Measurements from ENCODE around the gene SLC6A13. TPM values are rescaled to one million over a fixed set of nuclear protein-coding genes. Genes with fewer than 3 reads are reported as not detected.
A peak's percentile ranks its signal among the peaks of the same experiment; 100 is the strongest.

SLC6A13 gene
- total and polyA plus RNA-seq, 8 donors, result not detected

- TF ChIP-seq EP300 (IDR thresholded peaks at IDR 0.05), result no peak
- no peak for TF ChIP-seq POLR2A (IDR thresholded peaks at IDR 0.05)
- no peak for TF ChIP-seq POLR2AphosphoS5 (IDR thresholded peaks at IDR 0.05)
- TF ChIP-seq CTCF (IDR thresholded peaks at IDR 0.05), result no peak
- no peak overlapping the region for H3K27ac ChIP-seq
- no peak overlapping the region for H3K4me3 ChIP-seq
- peak in 1 of 2 donors; percentile 17 for DNase-seq
- peaks cover 0 to 27% (median 4%) of the 10 kb centered on the region in 3 donors for H3K27me3 ChIP-seq
- H3K36me3 ChIP-seq, result no peaks in the 10 kb centered on the region
- intact Hi-C loops (cut with DNase I; ENCODE audit: low total_unique reads), result no loop called here
- peaks cover 7 to 30% (median 25%) of the 10 kb centered on the region in 4 donors for H3K9me3 ChIP-seq
- H3K4me1 ChIP-seq, result no peaks in the 10 kb centered on the region
- 50 to 56% (median 53%) methylated on average over 19 of the region's 19 CpGs for WGBS, 5 donors
Measured at GRCh38 chr12:232731-233614, 29.7 kb downstream of the SLC6A13 start.

GRCh38 chr12:230925-231671 is 31.5 kb downstream of the SLC6A13 start:
- Histone ChIP-seq H3K4me3 (no peak overlapping the region), H3K27me3 (peaks cover 0 to 29% (median 4%) of the 10 kb centered on the region in 3 donors), H3K4me1 (no peaks in the 10 kb centered on the region), H3K36me3 (no peaks in the 10 kb centered on the region), H3K9me3 (peaks cover 7 to 18% (median 14%) of the 10 kb centered on the region in 4 donors), H3K27ac (no peak overlapping the region)
- 52 to 64% (median 62%) methylated on average over 14 of the region's 14 CpGs for WGBS, 5 donors
- no peak for DNase-seq
- intact Hi-C loops (cut with DNase I; ENCODE audit: low total_unique reads), result no loop called here
- TF ChIP-seq CTCF (IDR thresholded peaks at IDR 0.05) (no peak), POLR2AphosphoS5 (IDR thresholded peaks at IDR 0.05) (no peak), EP300 (IDR thresholded peaks at IDR 0.05) (no peak), POLR2A (IDR thresholded peaks at IDR 0.05) (no peak)

- intact Hi-C loops (cut with DNase I; ENCODE audit: low total_unique reads), result no loop called here
- Histone ChIP-seq H3K27me3 (peaks cover 0 to 29% (median 4%) of the 10 kb centered on the region in 3 donors), H3K9me3 (peaks cover 0 to 3% (median under 1%) of the 10 kb centered on the region in 4 donors), H3K4me1 (no peaks in the 10 kb centered on the region), H3K27ac (no peak overlapping the region), H3K4me3 (no peak overlapping the region), H3K36me3 (no peaks in the 10 kb centered on the region)
- 68 to 73% (median 70%) methylated on average over 25 to 26 of the region's 26 CpGs for WGBS, 5 donors
- DNase-seq, result no peak
- TF ChIP-seq POLR2A (IDR thresholded peaks at IDR 0.05) (no peak), CTCF (IDR thresholded peaks at IDR 0.05) (no peak), EP300 (IDR thresholded peaks at IDR 0.05) (no peak), POLR2AphosphoS5 (IDR thresholded peaks at IDR 0.05) (no peak)
Measured at GRCh38 chr12:229441-230191, 33.0 kb downstream of the SLC6A13 start.

- H3K27ac ChIP-seq, result no peak overlapping the region
- H3K36me3 ChIP-seq, result no peaks in the 10 kb centered on the region
- TF ChIP-seq CTCF (IDR thresholded peaks at IDR 0.05) (no peak), EP300 (IDR thresholded peaks at IDR 0.05) (no peak), POLR2A (IDR thresholded peaks at IDR 0.05) (no peak), POLR2AphosphoS5 (IDR thresholded peaks at IDR 0.05) (no peak)
- no peaks in the 10 kb centered on the region for H3K9me3 ChIP-seq
- H3K4me1 ChIP-seq, result no peaks in the 10 kb centered on the region
- H3K27me3 ChIP-seq, result peaks cover 0 to 28% (median 4%) of the 10 kb centered on the region in 3 donors
- no peak overlapping the region for H3K4me3 ChIP-seq
- intact Hi-C loops (cut with DNase I; ENCODE audit: low total_unique reads), result no loop called here
- whole genome bisulfite sequencing, 5 donors, result 65 to 88% (median 85%) methylated on average over 3 of the region's 3 CpGs
- DNase-seq, result no peak
Measured at GRCh38 chr12:228846-229200, 33.8 kb downstream of the SLC6A13 start.
